22Rv1 (cell line): ENCODE data around the gene CAPN13.

Experiments used
- ZFX ChIP-seq: fragments of 450-650 bp; IDR thresholded peaks from 2 replicates; pipeline ENCODE4 v1.6.1; 2017; ENCODE audit warnings: antibody characterized with exemption, borderline replicate concordance
- TF ChIP-seq, protein P1 (sequence below): fragments of 450-650 bp; IDR thresholded peaks from 2 replicates; pipeline ENCODE4 v1.5.1; 2017; ENCODE audit warnings: mild to moderate bottlenecking

- TF ChIP-seq, protein P1, sequence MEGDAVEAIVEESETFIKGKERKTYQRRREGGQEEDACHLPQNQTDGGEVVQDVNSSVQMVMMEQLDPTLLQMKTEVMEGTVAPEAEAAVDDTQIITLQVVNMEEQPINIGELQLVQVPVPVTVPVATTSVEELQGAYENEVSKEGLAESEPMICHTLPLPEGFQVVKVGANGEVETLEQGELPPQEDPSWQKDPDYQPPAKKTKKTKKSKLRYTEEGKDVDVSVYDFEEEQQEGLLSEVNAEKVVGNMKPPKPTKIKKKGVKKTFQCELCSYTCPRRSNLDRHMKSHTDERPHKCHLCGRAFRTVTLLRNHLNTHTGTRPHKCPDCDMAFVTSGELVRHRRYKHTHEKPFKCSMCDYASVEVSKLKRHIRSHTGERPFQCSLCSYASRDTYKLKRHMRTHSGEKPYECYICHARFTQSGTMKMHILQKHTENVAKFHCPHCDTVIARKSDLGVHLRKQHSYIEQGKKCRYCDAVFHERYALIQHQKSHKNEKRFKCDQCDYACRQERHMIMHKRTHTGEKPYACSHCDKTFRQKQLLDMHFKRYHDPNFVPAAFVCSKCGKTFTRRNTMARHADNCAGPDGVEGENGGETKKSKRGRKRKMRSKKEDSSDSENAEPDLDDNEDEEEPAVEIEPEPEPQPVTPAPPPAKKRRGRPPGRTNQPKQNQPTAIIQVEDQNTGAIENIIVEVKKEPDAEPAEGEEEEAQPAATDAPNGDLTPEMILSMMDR: no peak
- no peak for TF ChIP-seq ZFX
Observed at GRCh38 chr2:30756971-30757370, 50.3 kb downstream of the CAPN13 start.
